Mucosa of gallbladder (tissue), 1 donor: Measurements from ENCODE around the gene ATP5MC2. TPM values are rescaled to one million over a fixed set of nuclear protein-coding genes. Genes with fewer than 3 reads are reported as not detected.
"Not testable (repeated sequence)": the region's sequence is repeated elsewhere in the genome, so short reads cannot be mapped to it uniquely, and the experiment has no call there.

Source experiments
- DNase-seq: peaks from one replicate; pipeline ENCODE4 v3.0.0-alpha.2; 2020; ENCODE audit warnings: low spot score
- total RNA-seq: library from RNA; stranded (reverse); gene quantifications from one replicate; pipeline ENCODE4 v1.2.1, GENCODE V29; 2021
- donor health status: DM: no; HTN: no; CAD: no.

The ATP5MC2 gene
- total RNA-seq, 1 donor from 2014 or later, result 318 TPM

DNA sequence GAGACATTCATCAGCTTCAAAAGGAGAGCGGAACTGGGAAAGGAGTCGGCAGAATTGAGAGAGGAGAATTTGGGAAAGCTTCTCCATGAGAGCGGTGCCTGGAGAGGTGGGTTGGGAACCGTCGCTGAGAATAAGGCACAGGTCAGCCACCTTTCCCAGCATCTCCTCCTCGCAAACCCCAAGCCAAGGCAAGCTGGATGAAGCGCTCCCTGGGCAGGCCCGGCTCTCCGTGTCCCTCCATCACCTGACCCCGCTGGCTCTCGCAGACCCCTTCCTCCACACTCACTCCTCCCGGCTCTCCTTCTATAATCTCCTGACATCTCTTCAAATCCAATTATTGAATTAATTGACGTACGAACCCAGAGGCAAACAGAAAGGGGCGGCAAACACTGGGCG is 18.9 kb upstream of the ATP5MC2 start:
- no peak for DNase-seq

DNA sequence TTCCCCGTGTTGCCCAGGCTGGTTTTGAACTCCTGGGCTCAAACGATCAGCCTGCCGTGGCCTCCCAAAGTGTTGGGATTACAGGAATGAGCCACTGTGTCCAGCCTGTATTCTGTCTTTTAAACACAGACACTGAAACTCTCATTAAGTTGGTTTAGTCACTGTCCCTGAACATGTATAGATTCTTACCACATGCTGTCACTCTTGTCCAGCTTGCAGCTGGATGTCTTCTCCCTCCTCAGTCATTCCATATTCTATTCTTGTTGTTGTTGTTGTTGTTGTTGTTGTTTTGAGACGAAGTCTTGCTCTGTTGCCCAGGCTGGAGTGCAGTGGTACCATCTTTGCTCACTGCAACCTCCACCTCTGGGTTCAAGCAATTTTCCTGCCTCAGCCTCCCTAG is 12.3 kb upstream of the ATP5MC2 start:
- no peak for DNase-seq

DNA sequence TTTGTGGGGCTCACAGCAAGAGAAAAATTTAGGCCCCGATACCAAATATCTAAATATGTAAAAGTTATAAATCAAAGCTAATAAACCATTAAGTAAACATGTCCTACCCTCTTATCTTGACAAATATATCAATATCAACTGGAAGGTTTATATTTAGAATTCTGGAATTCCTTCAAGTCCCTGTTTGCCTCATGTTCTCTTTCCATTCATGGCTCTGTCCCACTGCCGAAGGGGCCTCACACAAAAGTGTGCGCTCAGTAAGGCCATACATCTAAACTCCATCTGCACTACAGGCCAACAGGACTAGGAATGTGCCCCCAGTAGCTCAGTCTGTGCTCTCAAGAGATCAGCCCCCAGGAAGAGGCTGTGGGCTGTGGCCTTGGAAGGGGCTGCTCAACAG is 10.6 kb upstream of the ATP5MC2 start:
- DNase-seq, result no peak

DNA sequence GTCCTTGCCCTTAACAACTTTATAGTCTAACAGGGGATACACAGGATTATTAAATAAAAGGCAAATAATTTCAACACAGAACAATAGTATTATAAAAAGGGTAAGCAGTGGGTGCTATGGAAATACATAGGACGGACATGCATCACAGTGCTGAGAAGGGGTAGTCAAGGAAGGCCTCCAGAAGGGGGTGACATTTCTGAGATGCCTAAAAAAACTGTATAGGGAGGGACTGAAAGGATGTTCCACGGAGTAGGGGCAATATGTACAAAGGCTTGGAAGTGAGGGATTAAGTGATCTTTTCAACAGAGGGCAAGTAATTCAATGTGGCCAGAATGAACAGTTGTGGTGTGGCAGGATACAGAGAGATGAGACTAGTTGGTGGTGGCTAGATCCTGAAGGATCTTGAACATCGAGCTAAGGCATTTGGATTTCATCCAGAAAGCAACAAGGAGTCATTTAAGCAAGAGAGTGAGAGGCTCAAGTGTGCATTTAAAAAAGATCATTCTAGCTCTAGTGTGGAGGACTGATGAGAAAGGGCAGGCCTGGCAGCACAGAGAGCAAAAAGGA is 8.9 kb upstream of the ATP5MC2 start:
- DNase-seq, result no peak

DNA sequence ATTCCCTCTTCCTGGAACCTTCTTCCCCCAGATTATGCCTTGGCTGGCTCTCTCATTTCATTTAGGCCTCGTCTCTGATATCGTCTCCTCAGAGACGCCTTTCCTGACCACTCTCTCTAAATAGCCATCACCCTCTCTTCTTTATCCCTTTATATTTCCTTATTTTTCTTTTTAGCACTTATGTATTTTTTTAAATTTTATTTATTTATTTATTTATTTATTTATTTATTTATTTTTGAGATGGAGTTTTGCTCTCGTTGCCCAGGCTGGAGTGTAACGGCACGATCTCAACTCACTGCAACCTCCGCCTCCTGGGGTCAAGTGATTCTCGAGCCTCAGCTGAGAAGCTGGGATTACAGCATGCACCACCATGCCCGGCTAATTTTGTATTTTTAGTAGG is 8.1 kb upstream of the ATP5MC2 start:
- DNase-seq, result no peak

DNA sequence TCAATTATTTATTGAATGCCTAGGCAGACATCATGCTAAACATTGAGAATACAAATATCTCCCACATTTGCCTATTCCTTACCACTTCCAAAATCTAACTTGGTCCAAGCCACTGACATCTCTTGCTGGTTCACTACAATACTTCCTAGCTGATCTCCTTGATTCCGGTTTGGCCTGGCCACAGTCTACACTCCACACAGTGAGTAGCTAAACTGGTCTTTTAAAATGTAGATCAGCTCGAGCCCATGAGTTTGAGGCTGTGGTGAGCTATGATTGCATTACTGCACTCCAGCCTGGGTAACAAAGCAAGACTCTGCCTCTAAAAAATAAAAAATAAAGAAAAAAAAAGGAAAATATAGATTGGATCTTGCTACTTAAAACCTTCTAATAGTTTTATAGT is 7.6 kb upstream of the ATP5MC2 start:
- no peak for DNase-seq

DNA sequence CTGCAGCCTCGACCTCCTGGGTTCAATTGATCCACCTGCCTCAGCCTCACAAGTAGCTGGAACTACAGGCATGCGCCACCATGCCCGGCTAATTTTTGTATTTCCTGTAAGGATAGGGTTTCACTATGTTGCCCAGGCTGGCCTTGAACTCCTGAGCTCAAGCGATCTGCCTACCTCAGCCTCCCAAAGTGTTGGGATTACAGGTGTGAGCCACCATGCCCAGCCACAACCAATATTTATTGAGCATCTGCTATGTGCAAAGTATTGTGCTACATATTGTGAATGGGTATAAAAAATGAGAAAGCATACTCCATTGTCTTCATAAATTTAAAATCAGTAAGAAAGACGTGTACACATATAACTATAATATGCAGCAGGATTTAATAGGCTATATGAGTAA is 4.2 kb upstream of the ATP5MC2 start:
- not testable (repeated sequence) for DNase-seq

DNA sequence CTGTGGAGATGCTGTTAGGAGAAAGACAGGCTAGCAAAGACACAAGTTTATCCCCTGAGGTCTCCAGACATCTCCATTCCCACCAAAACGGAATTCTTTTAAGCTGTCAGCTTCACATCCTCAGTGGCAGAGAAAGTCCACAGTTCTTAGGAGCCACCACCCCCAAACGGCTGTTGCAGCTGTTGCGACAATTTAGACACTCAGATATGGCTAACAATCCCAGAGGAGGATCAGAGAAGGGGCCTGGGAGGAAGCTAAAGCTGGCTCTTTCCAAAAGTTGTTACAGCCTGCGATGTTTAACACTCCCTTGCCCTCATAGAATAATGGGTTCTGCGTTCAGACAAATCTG is 1.9 kb upstream of the ATP5MC2 start:
- DNase-seq, result no peak

DNA sequence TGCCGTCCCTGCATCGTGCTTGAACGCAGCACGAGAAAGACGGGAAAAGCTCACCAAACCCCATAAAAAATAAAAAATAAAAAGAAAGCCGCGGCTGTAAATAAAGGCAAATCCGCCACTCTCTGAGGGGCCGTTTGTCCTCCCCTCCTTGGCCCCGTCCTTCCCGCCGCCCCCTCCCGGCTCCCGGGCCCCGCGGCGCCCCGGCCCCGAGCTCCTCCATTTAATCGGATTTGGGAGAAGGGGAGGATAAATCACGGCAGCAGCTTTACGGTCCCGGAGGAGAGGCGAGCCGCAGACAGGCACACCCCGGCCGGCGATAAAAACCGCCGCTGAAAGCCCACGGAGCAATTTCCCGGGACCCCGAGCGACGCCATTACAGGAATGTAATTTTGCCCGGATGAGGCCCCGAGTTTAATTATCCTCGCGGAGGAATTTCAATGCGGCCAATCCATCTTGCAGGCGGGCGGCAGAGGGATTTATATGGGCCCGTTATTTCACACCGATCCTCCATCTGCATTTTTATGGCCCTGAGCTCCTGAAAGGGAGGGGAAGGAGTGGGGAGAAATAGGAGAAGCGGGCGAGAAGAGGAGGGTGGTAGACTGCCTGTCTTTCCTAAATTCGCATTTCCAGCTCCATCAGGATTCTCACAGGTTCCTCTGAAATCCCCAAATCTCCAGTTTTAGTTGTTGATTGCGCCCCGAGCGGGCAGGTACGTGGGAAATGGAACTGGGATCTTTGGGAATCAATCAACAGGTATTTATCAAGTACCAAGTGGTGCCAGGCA is 1.3 kb upstream of the ATP5MC2 start:
- DNase-seq, result no peak

DNA sequence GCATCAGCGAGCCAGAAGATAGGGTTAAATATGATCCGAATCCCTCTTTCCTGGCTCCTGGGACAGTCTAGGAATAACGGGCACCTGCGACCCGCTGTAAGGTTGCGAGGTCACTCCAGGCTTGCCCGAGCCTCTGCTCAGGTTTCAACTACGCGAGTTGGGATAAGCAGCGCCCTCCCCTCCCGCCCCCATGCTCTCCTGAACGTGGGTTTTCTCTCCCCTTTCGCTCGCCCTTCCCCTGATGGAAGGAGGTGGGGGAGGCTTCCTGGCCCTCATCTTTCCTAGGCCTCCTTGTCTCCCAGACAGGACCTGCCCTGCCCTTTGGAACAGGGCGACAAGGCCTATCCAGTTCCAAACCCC is 753 bp upstream of the ATP5MC2 start:
- peak; percentile 18 for DNase-seq

DNA sequence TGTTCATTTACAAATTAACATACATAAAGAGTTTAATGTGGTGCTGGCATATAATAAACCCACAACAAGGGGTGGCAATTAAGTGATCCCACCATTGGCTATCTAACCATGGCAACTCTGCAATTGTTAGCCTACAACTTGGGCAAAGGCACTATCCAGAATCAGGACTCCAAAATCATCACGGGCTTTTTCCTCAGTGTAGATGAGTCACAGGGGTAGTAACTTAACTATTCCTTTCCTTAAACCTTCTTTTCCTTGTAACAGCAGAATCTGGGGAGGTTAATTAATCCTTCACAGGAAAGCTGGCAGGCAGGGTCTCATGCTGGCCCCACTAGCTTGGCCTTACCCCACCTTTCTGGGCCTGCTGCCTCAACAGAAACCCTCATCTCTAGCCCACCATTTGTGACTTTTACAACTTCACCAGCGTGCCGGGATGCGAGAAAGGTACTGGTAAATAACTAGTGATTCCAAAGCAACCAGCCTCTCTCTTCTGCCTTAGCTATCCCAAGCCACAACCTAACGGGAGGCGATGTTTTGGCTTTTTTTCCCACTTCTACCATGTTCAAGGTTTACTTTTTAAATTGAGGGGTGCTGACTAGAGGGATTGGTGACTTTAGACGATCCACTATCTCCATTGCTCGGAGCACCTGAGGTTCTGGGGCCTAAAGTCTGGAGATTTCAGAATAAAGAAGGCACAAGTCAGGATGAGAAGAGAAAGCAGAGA is 744 bp downstream of the ATP5MC2 start:
- DNase-seq, result no peak

DNA sequence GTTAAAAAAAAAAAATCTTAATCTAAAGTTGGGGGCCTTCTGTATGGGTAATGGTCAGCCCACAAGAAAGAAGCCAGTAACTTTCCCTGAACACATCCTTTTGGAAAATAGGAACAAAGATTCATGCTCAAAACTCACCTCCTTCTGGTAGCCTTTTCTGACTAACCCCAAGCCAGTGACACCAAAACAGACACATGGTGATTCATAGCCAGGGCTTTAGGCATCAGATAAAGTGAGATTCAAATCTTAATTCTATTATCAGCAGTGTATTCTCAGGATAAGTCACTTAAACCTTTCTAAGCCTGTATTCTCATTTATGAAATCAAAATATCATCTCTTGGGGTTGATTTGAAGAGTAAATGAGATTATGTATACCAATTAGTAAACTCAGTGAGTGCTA is 4.9 kb downstream of the ATP5MC2 start:
- DNase-seq, result no peak

DNA sequence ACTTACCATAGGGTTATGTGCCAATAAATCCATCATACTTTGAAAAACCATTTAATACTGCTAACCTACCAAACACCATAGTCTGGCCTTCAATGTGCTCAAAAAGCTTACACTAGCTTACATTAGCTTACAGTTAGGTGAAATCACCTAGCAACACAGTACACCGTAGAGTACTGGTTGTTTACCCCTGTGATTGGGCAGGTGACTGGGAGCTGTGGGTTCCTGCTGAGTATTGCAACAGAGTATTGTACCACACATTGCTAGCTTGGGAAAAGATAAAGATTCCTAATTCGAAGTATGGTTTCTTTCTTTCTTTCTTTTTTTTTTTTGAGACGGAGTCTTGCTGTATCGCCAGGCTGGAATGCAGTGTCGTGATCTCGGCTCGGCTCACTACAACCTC is 5.6 kb downstream of the ATP5MC2 start:
- DNase-seq, result no peak

DNA sequence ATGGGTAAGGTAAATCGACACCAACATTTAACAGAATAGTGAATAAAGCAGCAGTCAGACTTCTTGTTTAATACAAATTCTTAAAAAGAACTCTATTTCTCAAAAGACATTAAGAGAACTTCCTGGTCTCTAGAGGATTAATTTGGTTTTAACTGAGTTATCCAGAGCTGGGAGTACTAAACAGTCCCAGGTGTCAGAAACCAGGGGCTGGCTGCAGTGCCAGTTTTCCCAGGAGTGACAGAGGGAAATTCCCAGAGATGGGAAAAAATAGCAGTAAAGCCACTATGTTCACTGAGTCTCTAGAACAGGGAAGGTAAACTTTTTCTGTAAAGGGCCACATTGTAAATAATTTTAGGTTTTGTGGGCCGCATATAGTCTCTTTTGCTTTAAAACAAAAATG is 8.8 kb downstream of the ATP5MC2 start:
- no peak for DNase-seq

DNA sequence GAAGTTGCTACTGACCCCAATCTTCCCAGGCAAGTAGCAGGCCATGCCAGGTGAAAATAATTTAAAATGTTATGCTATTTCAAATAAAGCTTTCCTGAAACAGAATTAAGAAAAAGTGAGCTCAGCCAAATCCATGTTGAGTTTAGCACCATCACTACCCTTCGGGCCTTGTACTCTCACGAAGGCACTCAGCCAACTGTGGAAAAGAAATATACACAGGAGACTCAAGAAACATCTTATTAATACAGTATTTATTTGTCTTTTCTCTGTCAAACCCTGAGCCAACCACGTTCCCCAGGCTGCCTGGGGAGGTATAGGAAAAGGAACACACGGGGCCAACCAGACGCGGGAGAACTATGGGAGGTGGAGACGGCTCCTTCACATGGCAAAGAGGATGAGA is 10.9 kb downstream of the ATP5MC2 start:
- DNase-seq, result no peak

DNA sequence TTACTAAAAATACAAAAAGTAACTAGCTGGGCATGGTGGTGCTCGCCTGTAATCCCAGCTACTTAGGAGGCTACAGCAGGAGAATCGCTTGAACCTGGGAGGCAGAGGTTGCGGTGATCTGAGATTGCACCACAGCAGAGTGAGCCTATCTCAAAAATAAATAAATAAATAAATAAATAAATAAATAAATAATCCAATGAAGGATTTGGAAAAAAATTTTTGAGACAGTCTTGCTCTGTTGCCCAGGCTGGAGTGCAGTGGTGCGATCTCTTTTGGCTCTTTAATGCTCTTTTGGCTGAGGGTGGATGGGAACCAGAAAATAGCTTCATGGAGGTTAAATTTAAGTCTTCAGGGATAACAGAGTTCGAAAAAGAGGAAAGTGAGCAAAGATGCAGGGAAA is 11.7 kb downstream of the ATP5MC2 start:
- no peak for DNase-seq

DNA sequence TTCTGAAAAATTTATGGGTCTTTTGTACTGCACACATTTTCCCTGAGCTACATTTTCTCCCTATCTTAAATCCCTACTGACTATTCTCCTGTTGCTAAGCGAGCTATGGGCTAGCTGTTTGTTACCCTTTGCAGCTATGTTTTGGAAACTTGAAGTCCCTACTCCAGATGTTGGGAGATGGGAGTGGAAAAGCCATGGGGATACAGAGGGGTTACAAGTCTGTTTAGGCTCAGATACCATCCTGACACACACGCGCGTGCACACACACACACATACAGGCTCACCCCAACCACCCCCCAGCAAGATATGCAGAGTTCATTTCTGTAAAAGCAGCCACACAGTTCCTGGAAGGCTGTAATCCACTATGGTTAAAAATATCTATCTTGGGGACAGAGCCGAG is 15.8 kb downstream of the ATP5MC2 start:
- peak; percentile 21 for DNase-seq

DNA sequence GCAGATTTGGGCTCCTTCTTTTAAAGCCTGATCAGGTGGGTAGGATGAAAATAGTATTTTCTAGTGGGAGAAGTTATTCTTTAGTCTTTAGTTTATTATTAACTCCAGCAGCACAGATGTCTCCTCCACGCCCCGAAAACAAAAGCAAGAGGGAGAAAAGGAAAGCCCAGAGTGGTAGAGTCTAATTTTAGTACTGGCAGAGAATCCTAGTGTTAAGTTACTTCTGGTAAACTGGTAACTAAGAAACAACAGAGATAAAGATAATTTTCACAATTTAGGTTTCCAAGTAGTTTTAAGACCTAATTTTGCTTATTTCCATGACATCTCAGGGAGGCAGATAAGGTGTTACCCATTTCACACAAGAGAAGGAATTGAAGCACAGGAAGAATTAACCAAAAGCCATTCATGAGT is 16.3 kb downstream of the ATP5MC2 start:
- no peak for DNase-seq

DNA sequence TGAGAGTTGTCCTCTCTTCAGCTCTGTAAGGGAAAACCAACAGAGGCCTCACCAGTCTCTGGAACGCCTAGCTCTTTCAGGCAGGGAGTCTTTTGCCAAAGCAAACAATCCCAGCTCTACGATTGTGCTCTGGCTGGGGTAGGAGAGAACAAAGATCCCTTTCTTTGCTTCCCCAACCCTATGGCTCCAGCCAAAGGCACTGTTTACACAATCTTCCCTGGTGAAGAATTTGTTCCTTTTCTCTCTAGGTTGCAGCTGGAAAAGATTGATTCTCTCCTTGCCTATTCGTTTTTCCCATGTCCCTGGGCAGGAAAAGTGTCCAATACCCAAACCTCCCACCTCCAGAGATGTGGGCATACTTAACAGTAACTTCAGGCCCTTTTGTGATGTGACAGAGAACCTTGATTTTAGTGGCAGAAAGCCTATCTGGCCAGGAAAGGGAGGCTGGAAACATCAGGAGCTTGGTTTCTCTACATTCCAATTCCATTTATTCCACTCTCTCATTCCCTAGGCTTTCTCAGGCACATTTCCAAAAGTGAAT is 16.8 kb downstream of the ATP5MC2 start:
- peak; percentile 80 for DNase-seq

DNA sequence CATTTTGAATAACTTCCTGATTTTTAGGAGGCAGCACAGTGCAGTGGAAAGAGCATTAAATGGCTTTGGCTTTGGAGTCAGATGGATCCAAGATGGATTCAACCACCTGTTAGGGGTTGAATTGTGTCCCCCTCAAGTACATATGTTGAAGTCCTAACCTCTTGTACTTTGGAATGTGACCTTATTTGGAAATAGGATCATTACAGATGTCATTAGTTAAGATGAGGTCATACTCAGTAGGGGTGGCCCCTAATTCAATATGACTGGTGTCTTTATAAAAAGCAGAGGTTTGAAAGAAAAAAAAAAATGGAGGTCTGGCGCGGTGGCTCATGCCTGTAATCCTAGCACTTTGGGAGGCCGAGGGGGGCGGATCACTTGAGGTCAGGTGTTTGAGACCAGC is 18.8 kb downstream of the ATP5MC2 start:
- no peak for DNase-seq

DNA sequence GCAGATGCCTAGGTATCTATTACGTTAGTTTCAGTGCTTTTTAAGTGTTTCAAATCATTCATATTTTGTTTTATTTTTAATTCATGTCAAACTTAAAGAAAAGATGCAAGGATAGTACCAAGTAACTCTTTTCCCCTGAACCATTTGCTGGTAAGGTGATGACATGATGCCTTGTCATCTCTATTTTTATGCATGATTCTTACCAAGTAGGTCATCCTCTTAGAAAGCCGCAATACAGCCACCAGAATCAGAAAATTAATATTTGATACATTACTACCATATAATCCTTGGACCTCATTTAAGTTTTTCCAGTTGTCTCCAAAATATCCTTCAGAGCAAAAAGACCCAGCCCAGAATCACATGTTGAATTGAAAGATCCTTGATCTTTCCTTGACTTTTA is 22.3 kb downstream of the ATP5MC2 start:
- no peak for DNase-seq

DNA sequence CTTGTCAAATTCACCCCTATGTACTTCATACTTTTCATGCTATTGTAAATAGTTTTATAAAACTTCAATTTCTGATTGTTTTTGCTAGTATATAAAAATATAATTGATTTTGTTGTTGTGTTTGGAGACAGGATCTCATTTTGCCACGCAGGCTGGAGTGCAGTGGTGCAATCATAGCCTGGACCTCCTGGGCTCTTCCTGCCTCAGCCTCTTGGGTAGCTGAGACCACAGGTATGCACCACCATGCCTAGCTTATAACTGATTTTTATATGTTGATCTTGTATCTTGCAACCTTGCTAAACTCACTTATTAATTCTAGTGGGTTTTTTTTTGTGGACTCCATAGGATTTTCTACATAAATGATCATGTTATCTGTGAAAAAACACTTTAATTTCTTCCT is 23.5 kb downstream of the ATP5MC2 start:
- no peak for DNase-seq

DNA sequence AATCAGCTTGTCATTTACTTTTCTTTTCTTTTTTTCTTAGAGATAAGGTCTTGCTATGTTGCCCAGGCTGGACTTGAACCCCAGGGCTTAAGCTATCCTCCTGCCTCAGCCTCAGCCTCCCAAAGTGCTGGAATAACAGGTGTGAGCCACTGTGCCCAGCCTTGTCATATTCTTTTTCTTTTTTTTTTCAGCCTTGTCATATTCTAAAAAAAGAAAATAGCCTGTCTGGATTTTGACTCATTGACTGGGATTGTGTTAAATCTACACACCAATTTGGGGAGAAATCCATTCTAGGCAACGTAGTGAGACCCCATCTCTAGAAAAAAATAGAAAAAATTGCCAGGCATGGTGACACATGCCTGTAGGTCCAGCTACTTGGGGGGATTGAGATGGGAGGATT is 24.1 kb downstream of the ATP5MC2 start:
- no peak for DNase-seq
